HEK293 (cell line): ENCODE results near the gene XPO4.
"Not testable (repeated sequence)": the region's sequence is repeated elsewhere in the genome, so short reads cannot be mapped to it uniquely, and the experiment has no call there.

Source experiments
- YY1 ChIP-seq: fragments of 450-650 bp; formaldehyde crosslinking; IDR thresholded peaks from 2 replicates; pipeline ENCODE4 v1.5.1; 2018; ENCODE audit warnings: missing biosample characterization, missing genetic modification characterization
- ZNF133 ChIP-seq: fragments of 450-650 bp; formaldehyde crosslinking; IDR thresholded peaks from 2 replicates; pipeline ENCODE4 v1.5.1; 2016; ENCODE audit warnings: missing biosample characterization, missing genetic modification characterization
- ZNF140 ChIP-seq: fragments of 450-650 bp; formaldehyde crosslinking; IDR thresholded peaks from 2 replicates; pipeline ENCODE4 v1.5.1; 2016; ENCODE audit warnings: missing biosample characterization, missing genetic modification characterization
- ZNF16 ChIP-seq: fragments of 450-650 bp; formaldehyde crosslinking; IDR thresholded peaks from 2 replicates; pipeline ENCODE4 v1.5.1; 2016; ENCODE audit warnings: low read depth, missing biosample characterization, missing genetic modification characterization
- ZNF561 ChIP-seq: fragments of 450-650 bp; IDR thresholded peaks from 2 replicates; pipeline ENCODE4 v1.5.1; 2018; ENCODE audit warnings: missing biosample characterization, missing genetic modification characterization, borderline replicate concordance
- ZNF664 ChIP-seq: fragments of 450-650 bp; formaldehyde crosslinking; IDR thresholded peaks from 2 replicates; pipeline ENCODE4 v1.5.1; 2016; ENCODE audit warnings: missing biosample characterization, missing genetic modification characterization
- ZNF777 ChIP-seq: fragments of 450-650 bp; formaldehyde crosslinking; IDR thresholded peaks from 2 replicates; pipeline ENCODE4 v1.5.1; 2017; ENCODE audit warnings: missing biosample characterization, missing genetic modification characterization, borderline replicate concordance
- TF ChIP-seq, protein P1 (sequence below): fragments of 450-650 bp; formaldehyde crosslinking; IDR thresholded peaks from 2 replicates; pipeline ENCODE4 v1.5.1; 2016; ENCODE audit warnings: missing biosample characterization, missing genetic modification characterization
- TF ChIP-seq, protein P2 (sequence below): sonication (generic); formaldehyde crosslinking; IDR thresholded peaks from 2 replicates; pipeline ENCODE4 v1.8.1; 2022; ENCODE audit warnings: mild to moderate bottlenecking, moderate library complexity, missing genetic modification reagents
- TF ChIP-seq, protein P3 (sequence below): fragments of 450-650 bp; formaldehyde crosslinking; IDR thresholded peaks from 2 replicates; pipeline ENCODE4 v1.5.1; 2016; ENCODE audit warnings: missing biosample characterization, missing genetic modification characterization
- TF ChIP-seq, protein P4 (sequence below): fragments of 450-650 bp; formaldehyde crosslinking; IDR thresholded peaks from 2 replicates; pipeline ENCODE4 v1.5.1; 2016; ENCODE audit warnings: missing biosample characterization, missing genetic modification characterization
- TF ChIP-seq, protein P5 (sequence below): fragments of 450-650 bp; formaldehyde crosslinking; IDR thresholded peaks from 2 replicates; pipeline ENCODE4 v1.5.1; 2016; ENCODE audit warnings: missing biosample characterization, missing genetic modification characterization

DNA sequence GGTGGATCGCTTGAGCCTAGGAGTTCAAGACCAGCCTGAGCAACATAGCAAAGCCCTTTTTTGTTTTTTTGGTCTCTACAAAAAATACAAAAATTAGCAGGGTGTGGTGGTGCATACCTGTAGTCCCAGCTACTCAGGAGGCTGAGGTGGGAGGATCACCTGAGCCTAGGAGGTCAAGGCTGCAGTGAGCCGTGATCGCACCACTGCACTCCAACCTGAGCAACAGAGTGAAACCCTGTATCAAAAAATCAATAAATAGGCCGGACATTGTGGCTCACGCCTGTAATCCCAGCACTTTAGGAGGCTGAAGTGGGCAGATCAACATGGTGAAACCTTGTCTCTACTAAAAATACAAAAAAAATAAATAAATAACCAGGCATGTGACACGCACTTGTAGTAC lies 13.1 kb upstream of the XPO4 start:
- TF ChIP-seq, protein P1, sequence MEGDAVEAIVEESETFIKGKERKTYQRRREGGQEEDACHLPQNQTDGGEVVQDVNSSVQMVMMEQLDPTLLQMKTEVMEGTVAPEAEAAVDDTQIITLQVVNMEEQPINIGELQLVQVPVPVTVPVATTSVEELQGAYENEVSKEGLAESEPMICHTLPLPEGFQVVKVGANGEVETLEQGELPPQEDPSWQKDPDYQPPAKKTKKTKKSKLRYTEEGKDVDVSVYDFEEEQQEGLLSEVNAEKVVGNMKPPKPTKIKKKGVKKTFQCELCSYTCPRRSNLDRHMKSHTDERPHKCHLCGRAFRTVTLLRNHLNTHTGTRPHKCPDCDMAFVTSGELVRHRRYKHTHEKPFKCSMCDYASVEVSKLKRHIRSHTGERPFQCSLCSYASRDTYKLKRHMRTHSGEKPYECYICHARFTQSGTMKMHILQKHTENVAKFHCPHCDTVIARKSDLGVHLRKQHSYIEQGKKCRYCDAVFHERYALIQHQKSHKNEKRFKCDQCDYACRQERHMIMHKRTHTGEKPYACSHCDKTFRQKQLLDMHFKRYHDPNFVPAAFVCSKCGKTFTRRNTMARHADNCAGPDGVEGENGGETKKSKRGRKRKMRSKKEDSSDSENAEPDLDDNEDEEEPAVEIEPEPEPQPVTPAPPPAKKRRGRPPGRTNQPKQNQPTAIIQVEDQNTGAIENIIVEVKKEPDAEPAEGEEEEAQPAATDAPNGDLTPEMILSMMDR (tag by site-specific recombination): not testable (repeated sequence)
- TF ChIP-seq, protein P2, sequence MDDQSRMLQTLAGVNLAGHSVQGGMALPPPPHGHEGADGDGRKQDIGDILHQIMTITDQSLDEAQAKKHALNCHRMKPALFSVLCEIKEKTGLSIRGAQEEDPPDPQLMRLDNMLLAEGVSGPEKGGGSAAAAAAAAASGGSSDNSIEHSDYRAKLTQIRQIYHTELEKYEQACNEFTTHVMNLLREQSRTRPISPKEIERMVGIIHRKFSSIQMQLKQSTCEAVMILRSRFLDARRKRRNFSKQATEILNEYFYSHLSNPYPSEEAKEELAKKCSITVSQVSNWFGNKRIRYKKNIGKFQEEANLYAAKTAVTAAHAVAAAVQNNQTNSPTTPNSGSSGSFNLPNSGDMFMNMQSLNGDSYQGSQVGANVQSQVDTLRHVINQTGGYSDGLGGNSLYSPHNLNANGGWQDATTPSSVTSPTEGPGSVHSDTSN (CRISPR knock-in tag): not testable (repeated sequence)
- TF ChIP-seq ZNF561 (tag by site-specific recombination); ZNF133; ZNF777 (tag by site-specific recombination); ZNF16; ZNF140 (tag by site-specific recombination); YY1 (tag by site-specific recombination); ZNF664 (tag by site-specific recombination): not testable (repeated sequence)
- TF ChIP-seq, protein P3, sequence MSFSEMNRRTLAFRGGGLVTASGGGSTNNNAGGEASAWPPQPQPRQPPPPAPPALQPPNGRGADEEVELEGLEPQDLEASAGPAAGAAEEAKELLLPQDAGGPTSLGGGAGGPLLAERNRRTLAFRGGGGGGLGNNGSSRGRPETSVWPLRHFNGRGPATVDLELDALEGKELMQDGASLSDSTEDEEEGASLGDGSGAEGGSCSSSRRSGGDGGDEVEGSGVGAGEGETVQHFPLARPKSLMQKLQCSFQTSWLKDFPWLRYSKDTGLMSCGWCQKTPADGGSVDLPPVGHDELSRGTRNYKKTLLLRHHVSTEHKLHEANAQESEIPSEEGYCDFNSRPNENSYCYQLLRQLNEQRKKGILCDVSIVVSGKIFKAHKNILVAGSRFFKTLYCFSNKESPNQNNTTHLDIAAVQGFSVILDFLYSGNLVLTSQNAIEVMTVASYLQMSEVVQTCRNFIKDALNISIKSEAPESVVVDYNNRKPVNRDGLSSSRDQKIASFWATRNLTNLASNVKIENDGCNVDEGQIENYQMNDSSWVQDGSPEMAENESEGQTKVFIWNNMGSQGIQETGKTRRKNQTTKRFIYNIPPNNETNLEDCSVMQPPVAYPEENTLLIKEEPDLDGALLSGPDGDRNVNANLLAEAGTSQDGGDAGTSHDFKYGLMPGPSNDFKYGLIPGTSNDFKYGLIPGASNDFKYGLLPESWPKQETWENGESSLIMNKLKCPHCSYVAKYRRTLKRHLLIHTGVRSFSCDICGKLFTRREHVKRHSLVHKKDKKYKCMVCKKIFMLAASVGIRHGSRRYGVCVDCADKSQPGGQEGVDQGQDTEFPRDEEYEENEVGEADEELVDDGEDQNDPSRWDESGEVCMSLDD: not testable (repeated sequence)
- TF ChIP-seq, protein P4, sequence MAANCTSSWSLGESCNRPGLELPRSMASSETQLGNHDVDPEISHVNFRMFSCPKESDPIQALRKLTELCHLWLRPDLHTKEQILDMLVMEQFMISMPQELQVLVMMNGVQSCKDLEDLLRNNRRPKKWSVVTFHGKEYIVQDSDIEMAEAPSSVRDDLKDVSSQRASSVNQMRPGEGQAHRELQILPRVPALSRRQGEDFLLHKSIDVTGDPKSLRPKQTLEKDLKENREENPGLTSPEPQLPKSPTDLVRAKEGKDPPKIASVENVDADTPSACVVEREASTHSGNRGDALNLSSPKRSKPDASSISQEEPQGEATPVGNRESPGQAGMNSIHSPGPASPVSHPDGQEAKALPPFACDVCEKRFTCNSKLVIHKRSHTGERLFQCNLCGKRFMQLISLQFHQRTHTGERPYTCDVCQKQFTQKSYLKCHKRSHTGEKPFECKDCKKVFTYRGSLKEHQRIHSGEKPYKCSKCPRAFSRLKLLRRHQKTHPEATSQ (tag by site-specific recombination): not testable (repeated sequence)
- TF ChIP-seq, protein P5, sequence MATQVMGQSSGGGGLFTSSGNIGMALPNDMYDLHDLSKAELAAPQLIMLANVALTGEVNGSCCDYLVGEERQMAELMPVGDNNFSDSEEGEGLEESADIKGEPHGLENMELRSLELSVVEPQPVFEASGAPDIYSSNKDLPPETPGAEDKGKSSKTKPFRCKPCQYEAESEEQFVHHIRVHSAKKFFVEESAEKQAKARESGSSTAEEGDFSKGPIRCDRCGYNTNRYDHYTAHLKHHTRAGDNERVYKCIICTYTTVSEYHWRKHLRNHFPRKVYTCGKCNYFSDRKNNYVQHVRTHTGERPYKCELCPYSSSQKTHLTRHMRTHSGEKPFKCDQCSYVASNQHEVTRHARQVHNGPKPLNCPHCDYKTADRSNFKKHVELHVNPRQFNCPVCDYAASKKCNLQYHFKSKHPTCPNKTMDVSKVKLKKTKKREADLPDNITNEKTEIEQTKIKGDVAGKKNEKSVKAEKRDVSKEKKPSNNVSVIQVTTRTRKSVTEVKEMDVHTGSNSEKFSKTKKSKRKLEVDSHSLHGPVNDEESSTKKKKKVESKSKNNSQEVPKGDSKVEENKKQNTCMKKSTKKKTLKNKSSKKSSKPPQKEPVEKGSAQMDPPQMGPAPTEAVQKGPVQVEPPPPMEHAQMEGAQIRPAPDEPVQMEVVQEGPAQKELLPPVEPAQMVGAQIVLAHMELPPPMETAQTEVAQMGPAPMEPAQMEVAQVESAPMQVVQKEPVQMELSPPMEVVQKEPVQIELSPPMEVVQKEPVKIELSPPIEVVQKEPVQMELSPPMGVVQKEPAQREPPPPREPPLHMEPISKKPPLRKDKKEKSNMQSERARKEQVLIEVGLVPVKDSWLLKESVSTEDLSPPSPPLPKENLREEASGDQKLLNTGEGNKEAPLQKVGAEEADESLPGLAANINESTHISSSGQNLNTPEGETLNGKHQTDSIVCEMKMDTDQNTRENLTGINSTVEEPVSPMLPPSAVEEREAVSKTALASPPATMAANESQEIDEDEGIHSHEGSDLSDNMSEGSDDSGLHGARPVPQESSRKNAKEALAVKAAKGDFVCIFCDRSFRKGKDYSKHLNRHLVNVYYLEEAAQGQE (tag by site-specific recombination): not testable (repeated sequence)
